Frontal cortex (tissue), 4 donors: Measurements from ENCODE around the gene XAGE2. TPM values are rescaled to one million over a fixed set of nuclear protein-coding genes. Genes with fewer than 3 reads are reported as not detected.

Experiments used
- DNase-seq, 2 donors: peaks; one replicate each; pipeline ENCODE4 v3.0.0; 2012; ENCODE audit warnings: low spot score in 2 of 2
- FAIRE-seq: peaks from 2 replicates; lab custom pipeline; 2012; peaks lifted over from hg19 to GRCh38; lab: Jason Lieb, UNC
- small RNA-seq: library from RNA; depleted of rRNA; stranded (forward); fragments of <200 nt; gene quantifications from one replicate; pipeline ENCODE3, GENCODE V24; 2014
- total RNA-seq: library from RNA; depleted of rRNA; stranded (reverse); fragments of >200 nt; gene quantifications from one replicate; pipeline ENCODE4 v1.2.3, GENCODE V29; 2014
- donor health status: control.
- donor health status: control.
- donor health status: control.

Gene XAGE2
- total RNA-seq, 1 donor from 2014 or later: not detected

DNA sequence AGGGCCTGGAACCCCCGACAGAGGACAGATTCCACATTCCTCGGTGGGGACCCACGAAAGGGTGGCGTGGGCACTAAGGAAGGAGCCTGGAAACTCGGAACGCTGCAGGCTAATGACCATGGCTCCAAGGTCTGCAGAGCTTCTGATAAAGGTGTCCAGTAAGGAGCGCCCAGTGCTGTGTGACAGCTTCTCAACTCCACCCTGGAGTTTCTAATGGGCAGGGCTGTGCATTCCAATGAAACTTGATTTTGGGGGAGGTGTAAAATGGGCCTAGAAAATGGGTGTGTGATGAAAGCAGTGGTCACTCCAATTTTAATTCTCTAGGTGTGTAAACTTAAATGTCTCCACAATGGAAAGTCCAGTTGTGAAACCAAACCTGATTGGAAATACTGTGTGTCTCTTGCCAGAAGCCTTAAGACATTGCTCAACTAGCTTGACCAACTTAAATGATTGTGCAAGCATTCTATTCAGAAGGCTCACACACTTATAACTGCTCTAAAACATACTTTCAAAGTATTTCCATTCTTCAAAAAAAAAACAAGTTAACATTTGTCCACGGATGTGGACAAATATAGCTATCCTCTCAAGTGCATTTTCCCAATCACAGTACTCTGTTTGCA, 52.1 kb downstream of the XAGE2 start:
- FAIRE-seq (no peak), DNase-seq (no peak)

DNA sequence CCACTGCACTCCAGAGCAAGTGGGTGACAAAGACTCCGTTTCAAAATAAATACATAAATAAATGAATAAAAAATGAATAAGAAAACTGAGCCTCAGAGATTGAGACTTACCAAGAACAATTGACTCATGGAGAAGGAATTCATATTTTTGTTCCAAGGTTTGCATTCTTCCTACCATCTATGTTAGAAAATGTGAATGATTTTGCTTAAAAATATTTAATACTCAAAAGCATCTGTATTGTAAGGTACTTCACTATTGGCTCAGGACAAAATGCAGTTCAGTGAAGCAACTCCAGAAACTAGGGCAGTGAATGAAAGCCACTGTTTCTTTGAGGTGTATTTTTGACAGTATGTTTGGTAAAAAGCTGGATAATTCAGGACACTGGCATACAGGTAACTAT, 54.1 kb downstream of the XAGE2 start:
- no peak for DNase-seq

DNA sequence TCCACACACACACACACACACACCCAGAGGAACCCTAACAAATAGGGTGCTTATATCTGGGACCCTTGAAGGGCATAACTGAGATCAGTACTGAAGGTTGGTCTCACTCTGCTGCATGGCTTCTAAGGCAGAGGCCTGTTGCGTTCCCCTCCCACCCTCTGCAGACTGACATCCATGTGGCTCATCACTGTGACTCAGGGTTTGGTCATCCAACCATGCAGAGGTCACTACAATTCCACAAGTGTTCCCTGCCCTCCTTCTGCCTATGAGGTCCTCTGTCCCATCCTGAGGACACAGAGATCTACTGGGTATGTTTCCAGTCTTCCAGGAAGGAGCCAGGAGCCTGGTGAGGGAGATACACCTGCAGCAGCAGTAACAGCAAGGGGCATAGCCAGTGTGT, 55.8 kb downstream of the XAGE2 start:
- FAIRE-seq (no peak), DNase-seq (no peak)

More for the DNA sequence above, 54.1 kb downstream of the XAGE2 start:
- no peak for FAIRE-seq

Small RNA genes within 50 kb of the gene (small RNA-seq; reads per million reads assigned to genes)
- not detected for gene MIR8088

Other genes with a start within 250 kb of the XAGE2 start
- 120 TPM for gene MAGED4, start 184.1 kb upstream of the XAGE2 start, total RNA-seq
- not detected for gene XAGE1A, start 126.8 kb downstream of the XAGE2 start, total RNA-seq
- gene XAGE1B, start 148.0 kb downstream of the XAGE2 start, total RNA-seq: not detected